Cardiac muscle cell (in vitro differentiated cells and primary cell): ENCODE results near the gene PLCL1. TPM values are rescaled to one million over a fixed set of nuclear protein-coding genes. Genes with fewer than 3 reads are reported as not detected.
A peak's percentile ranks its signal among the peaks of the same experiment; 100 is the strongest.

Experiments
- DNase-seq, 2 donors: peaks; one replicate each; pipeline versions ENCODE4 v3.0.0 to v3.0.0-alpha.2; 2010 to 2017; ENCODE audit warnings: low read depth in 1 of 2, low spot score in 1 of 2
- H3K27ac ChIP-seq: fragments of 200-600 bp; sonication (generic); 2 replicates; pipeline ENCODE4 v1.5.1; 2016
- H3K27me3 ChIP-seq: fragments of 200-600 bp; sonication (generic); 2 replicates; pipeline ENCODE4 v1.6.0; 2016; ENCODE audit warnings: control low read depth
- H3K36me3 ChIP-seq: fragments of 200-600 bp; sonication (generic); 2 replicates; pipeline ENCODE4 v1.5.1; 2016; ENCODE audit warnings: control low read depth
- H3K4me1 ChIP-seq: fragments of 200-600 bp; sonication (generic); 2 replicates; pipeline ENCODE4 v1.8.1; 2017; ENCODE audit warnings: low read depth, mild to moderate bottlenecking, mixed run types
- H3K4me3 ChIP-seq: fragments of 200-600 bp; sonication (generic); 2 replicates; pipeline ENCODE4 v1.5.1; 2016; ENCODE audit warnings: mild to moderate bottlenecking
- H3K9me3 ChIP-seq: fragments of 200-600 bp; sonication (generic); 2 replicates; pipeline ENCODE4 v1.5.1; 2017; ENCODE audit warnings: low read depth, mild to moderate bottlenecking, control low read depth
- polyA plus RNA-seq: library from polyadenylated mRNA; unstranded; fragments of >200 nt; fragmentation: Nextera tagmentation; extraction: Ambion mirVana; gene quantifications from 2 replicates; pipeline ENCODE4 v1.2.1, GENCODE V29; 2016
- total RNA-seq: library from RNA; depleted of rRNA; stranded (reverse); fragments of >200 nt; gene quantifications from 2 replicates; pipeline ENCODE4 v1.2.3, GENCODE V29; 2016
- TF ChIP-seq, protein P1 (sequence below): IDR thresholded peaks from 2 replicates; pipeline ENCODE4 v1.5.1; 2012; ENCODE audit warnings: low read depth, mild to moderate bottlenecking, low read length

Gene PLCL1
- total RNA-seq (4.9 and 9.0 TPM in 2 replicates), polyA plus RNA-seq (3.8 and 7.8 TPM in 2 replicates)

DNA sequence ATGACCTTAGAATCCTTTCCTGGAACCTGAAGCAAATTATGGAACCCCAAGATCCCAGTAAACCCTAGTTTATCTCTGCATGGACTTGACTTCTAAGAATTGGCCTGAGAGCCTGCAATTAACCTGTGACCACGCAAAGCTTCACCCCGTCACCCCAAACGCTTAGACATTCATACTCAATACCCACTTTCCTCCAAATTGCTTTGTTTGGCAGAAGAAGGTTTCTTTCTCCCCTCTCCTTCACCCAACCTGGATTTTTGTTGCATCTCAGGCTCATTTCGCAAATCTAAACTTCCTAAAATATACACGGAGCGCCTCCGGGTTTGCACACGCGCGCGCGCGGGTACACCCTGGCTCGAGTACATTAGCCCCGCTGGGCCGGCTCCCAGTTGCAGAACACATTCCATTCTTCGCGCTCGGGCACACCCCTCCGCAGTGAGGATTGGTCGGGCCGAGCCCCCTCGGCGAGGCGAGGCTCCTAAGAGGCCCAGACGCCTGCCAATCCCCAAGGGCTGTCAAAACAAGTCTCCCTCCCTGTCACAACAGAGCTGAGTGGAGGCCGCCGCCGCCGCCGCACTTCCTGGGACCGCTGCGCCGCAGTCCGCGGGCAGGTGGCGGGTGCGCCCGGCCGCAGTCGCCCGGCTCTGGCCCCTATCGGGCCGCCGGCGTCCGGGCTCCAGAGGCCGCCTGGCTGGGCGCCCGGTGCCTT lies at the start of gene PLCL1:
Gene PLCL1, plus strand, starts transcription at position 545 of the 709 bp plus-strand sequence.
- H3K4me1 ChIP-seq = peaks cover 36% of the 10 kb centered on the region
- TF ChIP-seq, protein P1, sequence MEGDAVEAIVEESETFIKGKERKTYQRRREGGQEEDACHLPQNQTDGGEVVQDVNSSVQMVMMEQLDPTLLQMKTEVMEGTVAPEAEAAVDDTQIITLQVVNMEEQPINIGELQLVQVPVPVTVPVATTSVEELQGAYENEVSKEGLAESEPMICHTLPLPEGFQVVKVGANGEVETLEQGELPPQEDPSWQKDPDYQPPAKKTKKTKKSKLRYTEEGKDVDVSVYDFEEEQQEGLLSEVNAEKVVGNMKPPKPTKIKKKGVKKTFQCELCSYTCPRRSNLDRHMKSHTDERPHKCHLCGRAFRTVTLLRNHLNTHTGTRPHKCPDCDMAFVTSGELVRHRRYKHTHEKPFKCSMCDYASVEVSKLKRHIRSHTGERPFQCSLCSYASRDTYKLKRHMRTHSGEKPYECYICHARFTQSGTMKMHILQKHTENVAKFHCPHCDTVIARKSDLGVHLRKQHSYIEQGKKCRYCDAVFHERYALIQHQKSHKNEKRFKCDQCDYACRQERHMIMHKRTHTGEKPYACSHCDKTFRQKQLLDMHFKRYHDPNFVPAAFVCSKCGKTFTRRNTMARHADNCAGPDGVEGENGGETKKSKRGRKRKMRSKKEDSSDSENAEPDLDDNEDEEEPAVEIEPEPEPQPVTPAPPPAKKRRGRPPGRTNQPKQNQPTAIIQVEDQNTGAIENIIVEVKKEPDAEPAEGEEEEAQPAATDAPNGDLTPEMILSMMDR = no peak
- H3K27me3 ChIP-seq = peaks cover 34% of the 10 kb centered on the region
- DNase-seq = peak; percentile 96 to 98
- no peaks in the 10 kb centered on the region for H3K9me3 ChIP-seq
- peak within 1 kb of the TSS; percentile 85 for H3K4me3 ChIP-seq
- H3K27ac ChIP-seq = peak within 1 kb of the TSS; percentile 4
- no peaks in the 10 kb centered on the region for H3K36me3 ChIP-seq

DNA sequence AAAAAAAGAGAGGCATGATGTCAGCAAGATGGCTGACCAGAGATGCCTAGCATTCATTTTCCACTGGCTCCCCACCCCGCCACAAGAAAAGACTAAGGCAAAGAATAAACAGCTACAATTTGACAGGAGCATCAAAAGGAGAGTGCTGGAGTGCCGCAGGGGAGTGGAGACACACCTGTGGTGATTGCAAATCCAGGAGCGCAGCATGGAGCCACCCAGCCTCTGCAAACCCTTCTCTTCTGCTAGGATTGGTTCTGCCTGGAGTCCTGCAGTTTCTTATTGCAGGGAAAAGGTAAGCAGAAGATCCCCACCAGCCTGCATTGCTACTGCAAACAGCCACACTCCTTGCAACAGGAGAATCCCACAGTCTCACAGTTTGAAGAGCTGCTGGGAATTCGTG lies 45.4 kb upstream of the PLCL1 start:
- no peak for DNase-seq
- H3K4me1 ChIP-seq = no peaks in the 10 kb centered on the region
- H3K27ac ChIP-seq = no peak overlapping the region
- TF ChIP-seq, protein P1 = no peak
- H3K4me3 ChIP-seq = no peak overlapping the region
- no peaks in the 10 kb centered on the region for H3K36me3 ChIP-seq
- no peaks in the 10 kb centered on the region for H3K9me3 ChIP-seq
- no peaks in the 10 kb centered on the region for H3K27me3 ChIP-seq

DNA sequence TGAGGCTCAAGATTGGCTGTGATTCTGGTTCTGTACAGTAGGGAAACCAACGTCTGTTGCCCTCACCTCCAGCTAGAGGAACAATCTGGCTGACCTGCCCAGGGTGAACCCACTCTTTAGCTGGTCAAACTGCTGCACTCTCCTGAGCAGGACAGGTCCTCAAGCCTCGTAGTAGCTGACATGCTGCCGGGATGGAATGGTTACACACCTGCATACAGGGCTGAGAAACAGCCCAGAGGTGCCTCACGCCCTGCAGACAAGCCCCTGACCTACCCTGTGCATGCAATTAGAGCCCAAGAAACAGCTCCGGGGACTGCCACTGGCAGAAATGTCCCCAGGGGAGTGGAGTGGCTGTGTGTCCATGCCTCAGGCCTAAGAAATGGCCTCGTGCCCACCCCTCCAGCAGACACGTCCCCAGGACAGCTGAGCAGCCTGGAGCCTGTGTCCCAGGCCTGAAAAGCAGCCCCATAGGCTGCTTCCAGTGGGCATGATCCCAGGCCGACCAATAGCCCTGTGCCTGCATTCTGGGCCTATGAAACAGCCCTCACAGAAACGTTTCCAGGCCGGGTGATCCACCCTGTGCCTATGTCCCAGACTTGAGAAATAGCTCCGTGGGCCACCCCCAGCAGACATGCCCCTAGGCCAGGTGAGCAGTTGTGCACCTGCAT lies 44.6 kb upstream of the PLCL1 start:
- DNase-seq = no peak
- Histone ChIP-seq H3K27ac (no peak overlapping the region), H3K4me1 (no peaks in the 10 kb centered on the region), H3K4me3 (no peak overlapping the region), H3K27me3 (no peaks in the 10 kb centered on the region), H3K36me3 (no peaks in the 10 kb centered on the region), H3K9me3 (no peaks in the 10 kb centered on the region)
- TF ChIP-seq, protein P1 = no peak

DNA sequence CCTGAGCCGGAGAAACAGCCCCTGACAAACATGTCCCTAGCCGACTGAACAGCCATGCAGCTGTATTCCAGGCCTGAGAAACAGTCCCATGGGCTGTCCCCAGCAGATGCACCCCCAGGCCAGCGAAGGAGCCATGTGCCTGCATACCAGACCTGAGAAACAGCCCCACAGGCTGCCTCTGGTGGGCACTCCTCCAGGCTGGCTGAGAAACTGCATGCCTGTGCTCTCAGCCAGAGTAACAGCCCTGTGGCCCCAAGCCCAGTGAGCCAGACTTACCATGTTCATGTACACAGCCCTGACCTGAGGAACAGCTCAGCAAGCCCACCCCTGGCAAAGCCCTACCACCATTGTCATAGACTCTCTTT lies 44.1 kb upstream of the PLCL1 start:
- Histone ChIP-seq H3K36me3 (no peaks in the 10 kb centered on the region), H3K4me1 (no peaks in the 10 kb centered on the region), H3K4me3 (no peak overlapping the region), H3K27me3 (no peaks in the 10 kb centered on the region), H3K27ac (no peak overlapping the region), H3K9me3 (no peaks in the 10 kb centered on the region)
- no peak for DNase-seq
- TF ChIP-seq, protein P1 = no peak

DNA sequence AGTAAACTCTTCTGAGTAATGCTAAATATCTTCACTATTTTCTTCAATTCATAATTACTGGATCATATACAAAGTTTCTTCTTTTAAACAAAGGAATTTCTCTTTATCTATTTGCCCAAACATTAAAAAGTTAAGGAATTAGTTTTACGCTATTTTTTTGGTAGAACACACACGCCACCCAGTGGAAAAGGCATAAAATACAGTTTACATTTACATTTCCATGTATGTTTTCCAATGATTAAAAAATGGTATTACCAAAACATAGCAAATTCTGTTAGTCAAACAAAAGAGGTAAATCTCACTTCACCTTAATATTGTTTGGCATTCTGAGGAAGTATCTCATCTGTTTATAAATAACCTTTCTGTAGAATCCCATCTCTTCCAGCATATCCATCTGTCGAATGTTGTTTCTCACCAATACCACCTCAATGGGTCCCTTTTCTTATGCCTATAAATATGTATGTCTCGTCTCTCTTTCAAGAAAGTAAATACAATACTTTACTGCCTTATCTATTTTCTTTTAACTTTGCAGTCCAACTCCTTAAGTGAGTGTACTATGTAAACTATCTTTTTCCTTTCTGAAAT lies 26.5 kb upstream of the PLCL1 start:
- H3K4me1 ChIP-seq = no peaks in the 10 kb centered on the region
- no peak overlapping the region for H3K27ac ChIP-seq
- no peaks in the 10 kb centered on the region for H3K9me3 ChIP-seq
- no peaks in the 10 kb centered on the region for H3K36me3 ChIP-seq
- H3K4me3 ChIP-seq = no peak overlapping the region
- TF ChIP-seq, protein P1 = peak; percentile 57
- DNase-seq = peak; percentile 19 to 61
- peaks cover under 1% of the 10 kb centered on the region for H3K27me3 ChIP-seq
